DOHH2 (cell line): Measurements from ENCODE around the gene ZBTB40.

Source experiments
- EZH2phosphoT487 ChIP-seq: fragments of 200-600 bp; sonication (generic); IDR thresholded peaks from 2 replicates; pipeline ENCODE4 v1.6.1; 2017; ENCODE audit warnings: borderline replicate concordance, mild to moderate bottlenecking, antibody characterized with exemption, low read length, moderate library complexity, mixed read lengths
- TF ChIP-seq, protein P1 (sequence below): fragments of 200-600 bp; sonication (generic); IDR thresholded peaks from one replicate; pipeline ENCODE4 v1.5.1; 2014; ENCODE audit warnings: antibody characterized with exemption, mild to moderate bottlenecking, low read depth, low read length; ENCODE audit not compliant: poor library complexity, severe bottlenecking

GRCh38 chr1:22506130-22506692 lies 54.6 kb downstream of the ZBTB40 start:
- no peak for TF ChIP-seq EZH2phosphoT487
- TF ChIP-seq, protein P1, sequence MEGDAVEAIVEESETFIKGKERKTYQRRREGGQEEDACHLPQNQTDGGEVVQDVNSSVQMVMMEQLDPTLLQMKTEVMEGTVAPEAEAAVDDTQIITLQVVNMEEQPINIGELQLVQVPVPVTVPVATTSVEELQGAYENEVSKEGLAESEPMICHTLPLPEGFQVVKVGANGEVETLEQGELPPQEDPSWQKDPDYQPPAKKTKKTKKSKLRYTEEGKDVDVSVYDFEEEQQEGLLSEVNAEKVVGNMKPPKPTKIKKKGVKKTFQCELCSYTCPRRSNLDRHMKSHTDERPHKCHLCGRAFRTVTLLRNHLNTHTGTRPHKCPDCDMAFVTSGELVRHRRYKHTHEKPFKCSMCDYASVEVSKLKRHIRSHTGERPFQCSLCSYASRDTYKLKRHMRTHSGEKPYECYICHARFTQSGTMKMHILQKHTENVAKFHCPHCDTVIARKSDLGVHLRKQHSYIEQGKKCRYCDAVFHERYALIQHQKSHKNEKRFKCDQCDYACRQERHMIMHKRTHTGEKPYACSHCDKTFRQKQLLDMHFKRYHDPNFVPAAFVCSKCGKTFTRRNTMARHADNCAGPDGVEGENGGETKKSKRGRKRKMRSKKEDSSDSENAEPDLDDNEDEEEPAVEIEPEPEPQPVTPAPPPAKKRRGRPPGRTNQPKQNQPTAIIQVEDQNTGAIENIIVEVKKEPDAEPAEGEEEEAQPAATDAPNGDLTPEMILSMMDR, result no peak
